Activated naive CD4-positive, alpha-beta T cell treated with anti-CD3 and anti-CD28 coated beads, Interleukin-2, amount 50 U/mL, for 72 hours (primary cell): Measurements from ENCODE around the gene DNAJB5. TPM values are rescaled to one million over a fixed set of nuclear protein-coding genes. Genes with fewer than 3 reads are reported as not detected.

Experiments used
- ATAC-seq, 2 donors: fragments of 150-1000 bp; cut with Tn5 transposase; 2 replicates each; pipeline ENCODE4 v1.10.0; 2021; ENCODE audit warnings: mild to moderate bottlenecking in 2 of 2, moderate library complexity in 2 of 2
- DNase-seq, 2 donors: peaks; one replicate each; pipeline ENCODE4 v3.0.0; 2021 to 2022; ENCODE audit warnings: low spot score in 2 of 2
- H3K27ac Mint-ChIP-seq, 2 donors: one replicate each; pipeline ENCODE4 v1.8.0; 2022; ENCODE audit warnings: mild to moderate bottlenecking in 2 of 2, mixed read lengths in 2 of 2
- H3K36me3 Mint-ChIP-seq, 2 donors: one replicate each; pipeline ENCODE4 v1.8.0; 2022; ENCODE audit warnings: mixed read lengths in 2 of 2
- H3K9me3 Mint-ChIP-seq, 2 donors: one replicate each; pipeline ENCODE4 v1.8.0; 2022; ENCODE audit warnings: mixed read lengths in 2 of 2
- total RNA-seq, 2 donors: library from RNA; stranded (reverse); gene quantifications; one replicate each; pipeline ENCODE4 v1.2.3, GENCODE V29; 2022

Gene DNAJB5
- total RNA-seq, 2 donors from 2014 or later: 9.3 to 42.5 TPM

DNA sequence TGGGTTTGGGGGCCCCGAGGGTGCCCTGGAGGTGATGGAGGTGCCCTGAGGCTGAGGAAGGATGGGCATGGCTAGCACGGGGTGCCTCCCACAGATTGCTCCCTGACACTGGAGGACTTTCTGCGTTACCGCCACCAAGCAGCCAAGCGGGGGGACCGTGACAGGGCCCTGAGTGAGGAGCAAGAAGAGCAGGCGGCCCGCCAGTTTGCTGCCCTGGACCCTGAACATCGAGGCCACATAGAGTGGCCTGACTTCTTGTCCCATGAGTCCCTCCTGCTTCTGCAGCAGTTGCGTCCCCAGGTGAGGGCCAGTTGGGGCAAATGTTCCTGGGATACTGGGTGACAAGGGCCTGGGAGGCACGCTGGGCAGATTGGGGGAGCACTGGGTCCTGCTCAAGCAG is 13.1 kb upstream of the DNAJB5 start:
- no peak for DNase-seq
- ATAC-seq: no peak
- Mint-ChIP-seq H3K9me3 (no peaks in the 10 kb centered on the region), H3K36me3 (no peaks in the 10 kb centered on the region), H3K27ac (peak overlapping the region in 1 of 2 donors; percentile 83)

DNA sequence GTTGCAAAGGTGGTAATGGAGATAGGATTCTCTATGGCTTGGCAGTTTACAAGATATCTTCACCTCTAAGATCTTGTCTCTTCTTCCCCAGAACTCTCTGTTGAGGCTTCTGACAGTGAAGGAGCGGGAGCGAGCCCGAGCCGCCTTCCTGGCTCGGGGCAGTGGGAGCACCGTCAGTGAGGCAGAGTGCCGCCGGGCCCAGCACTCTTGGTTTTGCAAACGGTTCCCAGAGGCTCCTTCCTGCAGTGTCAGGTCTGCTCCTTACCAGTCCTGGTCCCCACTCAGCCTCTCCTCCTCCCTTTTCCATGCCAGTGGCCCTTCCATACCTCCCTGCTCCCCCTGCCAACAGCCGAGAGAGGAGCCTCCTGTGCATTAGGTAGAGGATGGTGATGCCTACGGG is 12.6 kb upstream of the DNAJB5 start:
- ATAC-seq (no peak), DNase-seq (no peak)
- no peaks in the 10 kb centered on the region for H3K36me3 Mint-ChIP-seq
- H3K9me3 Mint-ChIP-seq: no peaks in the 10 kb centered on the region
- no peak overlapping the region for H3K27ac Mint-ChIP-seq

GRCh38 chr9:34980181-34980761 is 9.3 kb upstream of the DNAJB5 start:
- Mint-ChIP-seq H3K36me3 (no peaks in the 10 kb centered on the region), H3K27ac (no peak overlapping the region)

GRCh38 chr9:34982361-34982760 is 7.2 kb upstream of the DNAJB5 start:
- H3K27ac Mint-ChIP-seq: peak overlapping the region in 1 of 2 donors; percentile 20
- no peaks in the 10 kb centered on the region for H3K9me3 Mint-ChIP-seq

More at GRCh38 chr9:34980181-34980761, 9.3 kb upstream of the DNAJB5 start:
- H3K9me3 Mint-ChIP-seq: no peaks in the 10 kb centered on the region
- DNase-seq: no peak
- no peak for ATAC-seq

GRCh38 chr9:34983209-34983608 is 6.3 kb upstream of the DNAJB5 start:
- H3K9me3 Mint-ChIP-seq: no peaks in the 10 kb centered on the region
- ATAC-seq: no peak
- DNase-seq: no peak
- H3K27ac Mint-ChIP-seq: peak overlapping the region in 1 of 2 donors; percentile 20
- no peaks in the 10 kb centered on the region for H3K36me3 Mint-ChIP-seq

More at GRCh38 chr9:34982361-34982760, 7.2 kb upstream of the DNAJB5 start:
- DNase-seq: no peak
- H3K36me3 Mint-ChIP-seq: no peaks in the 10 kb centered on the region
- ATAC-seq: no peak

- ATAC-seq (no peak), DNase-seq (no peak)
- peak overlapping the region in 1 of 2 donors; percentile 20 for H3K27ac Mint-ChIP-seq
- H3K36me3 Mint-ChIP-seq: peaks cover 0 to 6% of the 10 kb centered on the region in 2 donors
- no peaks in the 10 kb centered on the region for H3K9me3 Mint-ChIP-seq
Observed at GRCh38 chr9:34984049-34984448, 5.5 kb upstream of the DNAJB5 start.

GRCh38 chr9:34985311-34985899 is 4.1 kb upstream of the DNAJB5 start:
- Mint-ChIP-seq H3K36me3 (peaks cover 0 to 8% of the 10 kb centered on the region in 2 donors), H3K9me3 (no peaks in the 10 kb centered on the region), H3K27ac (peak overlapping the region; percentile 60 to 98)
- ATAC-seq (no peak), DNase-seq (peak in 1 of 2 donors; percentile 69)

- DNase-seq: no peak
- peak; percentile 10 to 12 for ATAC-seq
- Mint-ChIP-seq H3K36me3 (peaks cover 0 to 14% of the 10 kb centered on the region in 2 donors), H3K9me3 (no peaks in the 10 kb centered on the region), H3K27ac (peak overlapping the region; percentile 27 to 98)
Observed at GRCh38 chr9:34986540-34987047, 3.0 kb upstream of the DNAJB5 start.

GRCh38 chr9:34987160-34987901 is 2.2 kb upstream of the DNAJB5 start:
- Mint-ChIP-seq H3K27ac (peak overlapping the region; percentile 27 to 98), H3K9me3 (no peaks in the 10 kb centered on the region), H3K36me3 (peaks cover 0 to 14% of the 10 kb centered on the region in 2 donors)
- DNase-seq (no peak), ATAC-seq (no peak)

DNA sequence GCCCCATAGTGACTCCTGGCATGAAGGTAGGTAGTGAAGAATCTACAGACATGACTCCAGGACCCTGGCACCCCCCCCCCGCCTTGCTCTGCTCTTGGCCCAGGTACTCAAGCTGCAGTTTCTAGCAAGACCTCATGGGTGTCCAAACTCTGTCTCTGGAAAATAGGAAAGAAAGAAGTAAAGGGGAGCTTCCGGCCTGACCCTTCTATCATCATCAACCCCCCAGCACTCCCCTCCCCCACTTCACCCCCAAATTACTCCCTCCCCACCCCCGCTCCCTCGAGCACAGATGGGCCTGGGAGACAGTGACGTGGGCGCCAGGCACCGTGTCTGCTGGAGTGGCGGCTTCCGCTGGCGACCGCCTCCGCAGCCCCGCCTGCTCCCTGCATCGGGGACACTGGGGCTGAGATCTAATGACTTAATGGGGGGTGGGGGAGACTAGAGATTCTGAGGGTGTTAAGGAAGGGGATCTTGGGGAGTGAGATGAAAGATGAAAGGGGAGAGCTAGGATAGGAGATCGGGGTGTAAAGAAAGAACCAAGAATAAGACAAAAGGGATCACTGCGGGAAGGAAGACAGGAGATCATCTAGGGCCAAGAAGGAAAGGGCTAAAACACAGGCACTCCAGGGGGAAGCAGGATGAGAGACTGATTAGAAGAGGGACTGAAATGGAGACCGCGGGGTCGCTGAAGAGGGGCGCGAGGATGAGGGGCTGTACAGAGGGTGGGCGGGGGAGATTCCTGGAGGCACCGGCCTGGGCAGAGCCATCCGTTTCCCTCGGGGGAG is 1.1 kb upstream of the DNAJB5 start:
- Mint-ChIP-seq H3K27ac (peak overlapping the region; percentile 96 to 98), H3K9me3 (no peaks in the 10 kb centered on the region), H3K36me3 (peaks cover 0 to 14% of the 10 kb centered on the region in 2 donors)
- DNase-seq (peak in 1 of 2 donors; percentile 74), ATAC-seq (no peak)

- DNase-seq (peak in 1 of 2 donors; percentile 67), ATAC-seq (peak; percentile 1 to 2)
- Mint-ChIP-seq H3K36me3 (peaks cover 0 to 14% of the 10 kb centered on the region in 2 donors), H3K27ac (peak overlapping the region; percentile 82 to 98), H3K9me3 (no peaks in the 10 kb centered on the region)
Observed at GRCh38 chr9:34989946-34990635, 546 bp downstream of the DNAJB5 start.

GRCh38 chr9:34990908-34991606 is 1.5 kb downstream of the DNAJB5 start:
- H3K9me3 Mint-ChIP-seq: no peaks in the 10 kb centered on the region
- no peak for DNase-seq
- H3K36me3 Mint-ChIP-seq: peaks cover 0 to 14% of the 10 kb centered on the region in 2 donors

DNA sequence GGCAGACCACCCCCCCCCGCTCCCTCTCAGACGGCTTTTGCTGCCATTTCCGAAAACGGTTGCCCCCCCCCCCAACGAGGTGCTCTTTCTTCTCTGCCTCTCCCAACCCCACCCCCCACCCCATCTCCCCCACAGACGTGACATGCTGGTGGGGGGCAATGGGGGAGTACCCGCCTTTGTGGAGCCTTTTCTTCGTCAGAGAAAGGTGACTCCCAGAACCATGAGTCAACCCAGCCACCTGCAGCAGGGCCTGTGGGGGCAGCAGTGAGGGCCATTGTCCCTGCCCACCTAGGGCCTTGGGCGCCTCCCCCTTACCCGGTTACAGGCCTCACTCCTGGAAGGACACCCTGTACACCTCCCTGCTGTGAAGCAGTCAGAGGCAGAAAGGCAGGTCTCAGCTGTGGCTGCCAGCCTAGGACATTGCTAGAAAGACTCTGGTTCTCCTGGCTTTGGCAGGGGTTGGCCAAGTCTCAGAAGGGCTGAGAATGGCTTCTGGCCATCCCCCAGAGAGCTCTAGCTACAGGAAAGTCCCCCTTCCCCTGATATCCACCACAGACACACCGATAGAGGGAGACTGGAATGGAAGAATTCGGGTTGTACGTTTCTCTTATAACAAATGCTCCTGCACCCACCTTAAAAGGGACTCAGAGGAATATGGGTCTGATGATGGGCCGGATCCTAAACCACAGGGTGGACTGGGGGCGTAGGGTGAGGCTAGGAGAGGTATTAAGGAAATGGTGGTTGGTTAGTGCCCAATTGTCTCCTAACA is 2.2 kb downstream of the DNAJB5 start:
- ATAC-seq (no peak), DNase-seq (peak in 1 of 2 donors; percentile 63)
- Mint-ChIP-seq H3K36me3 (peaks cover 2 to 20% of the 10 kb centered on the region in 2 donors), H3K9me3 (no peaks in the 10 kb centered on the region), H3K27ac (peak overlapping the region; percentile 95 to 98)

More at GRCh38 chr9:34990908-34991606, 1.5 kb downstream of the DNAJB5 start:
- ATAC-seq: no peak
- peak overlapping the region; percentile 57 to 98 for H3K27ac Mint-ChIP-seq

GRCh38 chr9:34992376-34992951 is 2.9 kb downstream of the DNAJB5 start:
- ATAC-seq (peak; percentile 12 to 14), DNase-seq (peak; percentile 59 to 72)
- peak overlapping the region; percentile 95 to 98 for H3K27ac Mint-ChIP-seq
- no peaks in the 10 kb centered on the region for H3K9me3 Mint-ChIP-seq
- peaks cover 8 to 24% of the 10 kb centered on the region in 2 donors for H3K36me3 Mint-ChIP-seq
